WTC11 (cell line): ENCODE data around the gene FBXO24. TPM values are rescaled to one million over a fixed set of nuclear protein-coding genes. Genes with fewer than 3 reads are reported as not detected.

ENCODE experiments used
- ATAC-seq: fragments of 200-7000 bp; cut with Tn5 transposase; 2 replicates; pipeline ENCODE4 v1.10.0; 2021; ENCODE audit warnings: mild to moderate bottlenecking, moderate library complexity
- CTCF ChIA-PET: fragments of 300-600 bp; sonication (Branson Sonifier 250); formaldehyde crosslinking; loops from one replicate; lab custom pipeline; 2021; ENCODE audit warnings: antibody characterized with exemption; lab: Charles Lee
- POLR2A ChIA-PET: fragments of 350-600 bp; sonication (Branson Sonifier 250); formaldehyde crosslinking; loops from one replicate; lab custom pipeline; 2021; ENCODE audit warnings: antibody characterized with exemption; lab: Charles Lee
- DNase-seq: peaks from one replicate; pipeline ENCODE4 v3.0.0; 2021; ENCODE audit warnings: low spot score
- H3K27ac Mint-ChIP-seq: 2 replicates; pipeline ENCODE4 v1.8.0; 2021; ENCODE audit warnings: mixed read lengths
- H3K27me3 Mint-ChIP-seq: 2 replicates; pipeline ENCODE4 v1.8.0; 2021; ENCODE audit warnings: low read depth, mild to moderate bottlenecking, moderate library complexity, mixed read lengths
- H3K36me3 Mint-ChIP-seq: 2 replicates; pipeline ENCODE4 v1.8.0; 2021; ENCODE audit warnings: mixed read lengths
- H3K4me1 Mint-ChIP-seq: 2 replicates; pipeline ENCODE4 v1.8.0; 2022; ENCODE audit warnings: mixed read lengths
- H3K4me3 Mint-ChIP-seq: 2 replicates; pipeline ENCODE4 v1.8.0; 2021; ENCODE audit warnings: mild to moderate bottlenecking, moderate library complexity, mixed read lengths
- H3K9me3 Mint-ChIP-seq: 2 replicates; pipeline ENCODE4 v1.8.0; 2021; ENCODE audit warnings: mixed read lengths
- AR ChIP-seq: fragments of 250-450 bp; sonication (Bioruptor Pico); IDR thresholded peaks from 2 replicates; pipeline ENCODE4 v1.9.0; 2021; ENCODE audit warnings: mild to moderate bottlenecking
- FOXK1 ChIP-seq: sonication (generic); formaldehyde crosslinking; IDR thresholded peaks from 2 replicates; pipeline ENCODE4 v1.8.0; 2022; ENCODE audit warnings: mild to moderate bottlenecking, moderate library complexity, missing genetic modification reagents
- JAZF1 ChIP-seq: fragments of 250-450 bp; sonication (Bioruptor Pico); IDR thresholded peaks from 2 replicates; pipeline ENCODE4 v1.9.0; 2021; ENCODE audit warnings: moderate library complexity, mild to moderate bottlenecking, inconsistent platforms
- MLX ChIP-seq: sonication (generic); formaldehyde crosslinking; IDR thresholded peaks from 2 replicates; pipeline ENCODE4 v1.8.1; 2023; ENCODE audit warnings: mild to moderate bottlenecking, missing genetic modification reagents, moderate library complexity
- NFE2L1 ChIP-seq: sonication (generic); formaldehyde crosslinking; IDR thresholded peaks from 2 replicates; pipeline ENCODE4 v1.8.1; 2023; ENCODE audit warnings: missing genetic modification reagents
- NR1H2 ChIP-seq: sonication (generic); formaldehyde crosslinking; IDR thresholded peaks from 2 replicates; pipeline ENCODE4 v1.9.0; 2021; ENCODE audit warnings: mild to moderate bottlenecking, moderate library complexity, missing genetic modification reagents
- NR2C2 ChIP-seq: sonication (generic); formaldehyde crosslinking; IDR thresholded peaks from 2 replicates; pipeline ENCODE4 v1.8.0; 2022; ENCODE audit warnings: mild to moderate bottlenecking, missing genetic modification reagents
- RELA ChIP-seq: sonication (generic); formaldehyde crosslinking; IDR thresholded peaks from 2 replicates; pipeline ENCODE4 v1.8.1; 2022; ENCODE audit warnings: missing genetic modification reagents, mild to moderate bottlenecking, borderline replicate concordance
- RORB ChIP-seq: fragments of 250-450 bp; sonication (Bioruptor Pico); IDR thresholded peaks from 2 replicates; pipeline ENCODE4 v1.9.0; 2021; ENCODE audit warnings: mild to moderate bottlenecking
- TEAD1 ChIP-seq: sonication (generic); formaldehyde crosslinking; IDR thresholded peaks from 2 replicates; pipeline ENCODE4 v1.8.0; 2022; ENCODE audit warnings: mild to moderate bottlenecking, missing genetic modification reagents
- USF1 ChIP-seq: sonication (generic); formaldehyde crosslinking; IDR thresholded peaks from 2 replicates; pipeline ENCODE4 v1.8.0; 2022; ENCODE audit warnings: mild to moderate bottlenecking, missing genetic modification reagents
- ZNF121 ChIP-seq: sonication (generic); formaldehyde crosslinking; IDR thresholded peaks from 2 replicates; pipeline ENCODE4 v1.8.0; 2023; ENCODE audit warnings: missing genetic modification reagents
- ZNF317 ChIP-seq: sonication (generic); formaldehyde crosslinking; IDR thresholded peaks from 2 replicates; pipeline ENCODE4 v1.8.1; 2023; ENCODE audit warnings: low read depth, mild to moderate bottlenecking, moderate library complexity, missing genetic modification reagents, borderline replicate concordance
- ZNF416 ChIP-seq: fragments of 250-450 bp; sonication (Bioruptor Pico); IDR thresholded peaks from 2 replicates; pipeline ENCODE4 v1.9.0; 2021; ENCODE audit warnings: mild to moderate bottlenecking, inconsistent platforms
- ZNF425 ChIP-seq: fragments of 250-450 bp; sonication (Bioruptor Pico); conservative IDR thresholded peaks from 2 replicates; pipeline ENCODE4 v1.9.0; 2021; ENCODE audit warnings: mild to moderate bottlenecking
- total RNA-seq: library from RNA; stranded (reverse); gene quantifications from 3 replicates; pipeline ENCODE4 v1.2.3, GENCODE V29; 2021
- TF ChIP-seq, protein P1 (sequence below): fragments of 250-450 bp; sonication (Bioruptor Pico); IDR thresholded peaks from 2 replicates; pipeline ENCODE4 v1.9.0; 2021; ENCODE audit warnings: mild to moderate bottlenecking, borderline replicate concordance
- TF ChIP-seq, protein P2 (sequence below): sonication (generic); formaldehyde crosslinking; IDR thresholded peaks from 2 replicates; pipeline ENCODE4 v1.8.1; 2022; ENCODE audit warnings: low read depth, missing genetic modification reagents, borderline replicate concordance

Gene FBXO24
- total RNA-seq, 1 experiment from 2014 or later: 0.70 TPM

- TF ChIP-seq, protein P1, sequence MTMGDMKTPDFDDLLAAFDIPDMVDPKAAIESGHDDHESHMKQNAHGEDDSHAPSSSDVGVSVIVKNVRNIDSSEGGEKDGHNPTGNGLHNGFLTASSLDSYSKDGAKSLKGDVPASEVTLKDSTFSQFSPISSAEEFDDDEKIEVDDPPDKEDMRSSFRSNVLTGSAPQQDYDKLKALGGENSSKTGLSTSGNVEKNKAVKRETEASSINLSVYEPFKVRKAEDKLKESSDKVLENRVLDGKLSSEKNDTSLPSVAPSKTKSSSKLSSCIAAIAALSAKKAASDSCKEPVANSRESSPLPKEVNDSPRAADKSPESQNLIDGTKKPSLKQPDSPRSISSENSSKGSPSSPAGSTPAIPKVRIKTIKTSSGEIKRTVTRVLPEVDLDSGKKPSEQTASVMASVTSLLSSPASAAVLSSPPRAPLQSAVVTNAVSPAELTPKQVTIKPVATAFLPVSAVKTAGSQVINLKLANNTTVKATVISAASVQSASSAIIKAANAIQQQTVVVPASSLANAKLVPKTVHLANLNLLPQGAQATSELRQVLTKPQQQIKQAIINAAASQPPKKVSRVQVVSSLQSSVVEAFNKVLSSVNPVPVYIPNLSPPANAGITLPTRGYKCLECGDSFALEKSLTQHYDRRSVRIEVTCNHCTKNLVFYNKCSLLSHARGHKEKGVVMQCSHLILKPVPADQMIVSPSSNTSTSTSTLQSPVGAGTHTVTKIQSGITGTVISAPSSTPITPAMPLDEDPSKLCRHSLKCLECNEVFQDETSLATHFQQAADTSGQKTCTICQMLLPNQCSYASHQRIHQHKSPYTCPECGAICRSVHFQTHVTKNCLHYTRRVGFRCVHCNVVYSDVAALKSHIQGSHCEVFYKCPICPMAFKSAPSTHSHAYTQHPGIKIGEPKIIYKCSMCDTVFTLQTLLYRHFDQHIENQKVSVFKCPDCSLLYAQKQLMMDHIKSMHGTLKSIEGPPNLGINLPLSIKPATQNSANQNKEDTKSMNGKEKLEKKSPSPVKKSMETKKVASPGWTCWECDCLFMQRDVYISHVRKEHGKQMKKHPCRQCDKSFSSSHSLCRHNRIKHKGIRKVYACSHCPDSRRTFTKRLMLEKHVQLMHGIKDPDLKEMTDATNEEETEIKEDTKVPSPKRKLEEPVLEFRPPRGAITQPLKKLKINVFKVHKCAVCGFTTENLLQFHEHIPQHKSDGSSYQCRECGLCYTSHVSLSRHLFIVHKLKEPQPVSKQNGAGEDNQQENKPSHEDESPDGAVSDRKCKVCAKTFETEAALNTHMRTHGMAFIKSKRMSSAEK (CRISPR knock-in tag): no peak
- no peak for TF ChIP-seq AR (CRISPR knock-in tag)
Observed at GRCh38 chr7:100598425-100598824, 12.3 kb downstream of the FBXO24 start (continued).

GRCh38 chr7:100599911-100600729, 14.0 kb downstream of the FBXO24 start:
- Mint-ChIP-seq H3K27me3 (peaks cover 10% of the 10 kb centered on the region), H3K36me3 (peaks cover 15% of the 10 kb centered on the region), H3K4me1 (peaks cover 32% of the 10 kb centered on the region), H3K9me3 (no peaks in the 10 kb centered on the region), H3K4me3 (no peak overlapping the region), H3K27ac (no peak overlapping the region)
- DNase-seq (peak; percentile 50), ATAC-seq (no peak)
- CTCF ChIA-PET: interaction anchor here (2.1 kb wide), 1 partner anchor 105 kb away, joined by 6 read pairs; the partner anchor contains the start of gene POP7
- POLR2A ChIA-PET: interaction anchor here (1.0 kb wide), 1 partner anchor 12 kb away, joined by 3 read pairs; the partner anchor contains the start of gene MOSPD3
- no peak for TF ChIP-seq ZNF416 (CRISPR knock-in tag)
- TF ChIP-seq, protein P2, sequence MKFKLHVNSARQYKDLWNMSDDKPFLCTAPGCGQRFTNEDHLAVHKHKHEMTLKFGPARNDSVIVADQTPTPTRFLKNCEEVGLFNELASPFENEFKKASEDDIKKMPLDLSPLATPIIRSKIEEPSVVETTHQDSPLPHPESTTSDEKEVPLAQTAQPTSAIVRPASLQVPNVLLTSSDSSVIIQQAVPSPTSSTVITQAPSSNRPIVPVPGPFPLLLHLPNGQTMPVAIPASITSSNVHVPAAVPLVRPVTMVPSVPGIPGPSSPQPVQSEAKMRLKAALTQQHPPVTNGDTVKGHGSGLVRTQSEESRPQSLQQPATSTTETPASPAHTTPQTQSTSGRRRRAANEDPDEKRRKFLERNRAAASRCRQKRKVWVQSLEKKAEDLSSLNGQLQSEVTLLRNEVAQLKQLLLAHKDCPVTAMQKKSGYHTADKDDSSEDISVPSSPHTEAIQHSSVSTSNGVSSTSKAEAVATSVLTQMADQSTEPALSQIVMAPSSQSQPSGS (CRISPR knock-in tag): no peak
- no peak for TF ChIP-seq ZNF121 (CRISPR knock-in tag)
- TF ChIP-seq NFE2L1 (CRISPR knock-in tag): no peak
- no peak for TF ChIP-seq ZNF317 (CRISPR knock-in tag)
- TF ChIP-seq RELA (CRISPR knock-in tag): no peak
- TF ChIP-seq NR1H2 (CRISPR knock-in tag): no peak
- TF ChIP-seq USF1 (CRISPR knock-in tag): no peak
- TF ChIP-seq NR2C2 (CRISPR knock-in tag): no peak
- TF ChIP-seq FOXK1: no peak
- TF ChIP-seq JAZF1 (CRISPR knock-in tag): no peak
- TF ChIP-seq ZNF425: no peak
- TF ChIP-seq TEAD1 (CRISPR knock-in tag): no peak
- TF ChIP-seq RORB: no peak
- TF ChIP-seq MLX (CRISPR knock-in tag): no peak
